Neural progenitor cell (in vitro differentiated cells): Measurements from ENCODE around the gene CHMP2B. TPM values are rescaled to one million over a fixed set of nuclear protein-coding genes. Genes with fewer than 3 reads are reported as not detected.

Experiments
- DNase-seq: peaks from one replicate; pipeline ENCODE4 v3.0.0-alpha.2; 2016; ENCODE audit warnings: low spot score
- H2AFZ ChIP-seq: fragments of 200-600 bp; sonication (generic); replicated peaks from 2 replicates; pipeline ENCODE4 v1.6.1; 2016; ENCODE audit warnings: antibody characterized with exemption
- H3F3A ChIP-seq: fragments of 200-600 bp; sonication (generic); 2 replicates; pipeline ENCODE4 v1.6.1; 2016; ENCODE audit warnings: antibody characterized with exemption, low read depth
- H3K27ac ChIP-seq: fragments of 200-600 bp; sonication (generic); 2 replicates; pipeline ENCODE4 v1.5.1; 2016; ENCODE audit warnings: mild to moderate bottlenecking
- H3K27me3 ChIP-seq: fragments of 200-600 bp; sonication (generic); 2 replicates; pipeline ENCODE4 v1.6.1; 2016; ENCODE audit warnings: mild to moderate bottlenecking, moderate library complexity
- H3K36me3 ChIP-seq: fragments of 200-600 bp; sonication (generic); 2 replicates; pipeline ENCODE4 v1.5.1; 2016
- H3K4me1 ChIP-seq: fragments of 200-600 bp; sonication (generic); 2 replicates; pipeline ENCODE4 v1.6.1; 2016; ENCODE audit warnings: mixed run types
- H3K4me2 ChIP-seq: fragments of 200-600 bp; sonication (generic); 2 replicates; pipeline ENCODE4 v1.6.1; 2016
- H3K4me3 ChIP-seq: fragments of 200-600 bp; sonication (generic); 2 replicates; pipeline ENCODE4 v1.5.1; 2016
- H3K79me2 ChIP-seq: fragments of 200-600 bp; sonication (generic); 2 replicates; pipeline ENCODE4 v1.6.1; 2016; ENCODE audit warnings: low read depth
- H3K9ac ChIP-seq: fragments of 200-600 bp; sonication (generic); 2 replicates; pipeline ENCODE4 v1.6.1; 2016
- H3K9me3 ChIP-seq: fragments of 200-600 bp; sonication (generic); 2 replicates; pipeline ENCODE4 v1.5.1; 2016; ENCODE audit warnings: low read depth
- H4K20me1 ChIP-seq: fragments of 200-600 bp; sonication (generic); 2 replicates; pipeline ENCODE4 v1.6.1; 2016; ENCODE audit warnings: low read depth
- H3K27ac Mint-ChIP-seq: 3 replicates; pipeline ENCODE4 v1.8.0; 2021; ENCODE audit warnings: mixed read lengths
- H3K27me3 Mint-ChIP-seq: 2 replicates; pipeline ENCODE4 v1.8.0; 2022; ENCODE audit warnings: low read depth, mild to moderate bottlenecking, inconsistent platforms, moderate library complexity, mixed read lengths; ENCODE audit not compliant: insufficient read depth
- H3K36me3 Mint-ChIP-seq: 3 replicates; pipeline ENCODE4 v1.8.0; 2021; ENCODE audit warnings: mixed read lengths
- H3K4me1 Mint-ChIP-seq: 3 replicates; pipeline ENCODE4 v1.8.0; 2021; ENCODE audit warnings: mixed read lengths
- H3K4me3 Mint-ChIP-seq: 3 replicates; pipeline ENCODE4 v1.8.0; 2021; ENCODE audit warnings: mild to moderate bottlenecking, moderate library complexity, mixed read lengths
- H3K9me3 Mint-ChIP-seq: 3 replicates; pipeline ENCODE4 v1.8.0; 2020; ENCODE audit warnings: mixed read lengths
- CTCF ChIP-seq: fragments of 200-600 bp; sonication (generic); IDR thresholded peaks from 2 replicates; pipeline ENCODE4 v1.5.1; 2017; ENCODE audit warnings: antibody characterized with exemption, mild to moderate bottlenecking
- EZH2 ChIP-seq: fragments of 200-600 bp; sonication (generic); IDR thresholded peaks from 2 replicates; pipeline ENCODE4 v1.6.1; 2017; ENCODE audit warnings: antibody characterized with exemption, mild to moderate bottlenecking, moderate library complexity
- EZH2phosphoT487 ChIP-seq: fragments of 200-600 bp; sonication (generic); IDR thresholded peaks from 2 replicates; pipeline ENCODE4 v1.6.1; 2017; ENCODE audit warnings: antibody characterized with exemption
- total RNA-seq: library from RNA; depleted of rRNA; stranded (reverse); fragments of >200 nt; gene quantifications from 2 replicates; pipeline ENCODE4 v1.2.3, GENCODE V29; 2015; ENCODE audit warnings: low replicate concordance

The CHMP2B gene
- total RNA-seq, 1 donor from 2014 or later, result 62.4 TPM

GRCh38 chr3:87201727-87202126, 25.4 kb upstream of the CHMP2B start:
- Histone ChIP-seq H2AFZ (no peak overlapping the region), H3K79me2 (no peaks in the 10 kb centered on the region), H3K4me2 (no peak overlapping the region), H3K4me1 (peaks cover 12% of the 10 kb centered on the region), H3K9me3 (no peaks in the 10 kb centered on the region), H3K36me3 (no peaks in the 10 kb centered on the region), H3F3A (no peaks in the 10 kb centered on the region), H4K20me1 (no peaks in the 10 kb centered on the region), H3K27me3 (no peaks in the 10 kb centered on the region), H3K27ac (no peak overlapping the region), H3K4me3 (no peak overlapping the region), H3K9ac (no peak overlapping the region)
- no peak for DNase-seq
- no peak overlapping the region for H3K27ac Mint-ChIP-seq
- peaks cover 6% of the 10 kb centered on the region for H3K27me3 Mint-ChIP-seq
- no peak overlapping the region for H3K4me3 Mint-ChIP-seq
- H3K36me3 Mint-ChIP-seq, result no peaks in the 10 kb centered on the region
- H3K4me1 Mint-ChIP-seq, result peaks cover 24% of the 10 kb centered on the region
- H3K9me3 Mint-ChIP-seq, result peaks cover 4% of the 10 kb centered on the region
- no peak for TF ChIP-seq EZH2
- no peak for TF ChIP-seq EZH2phosphoT487
- TF ChIP-seq CTCF, result no peak

- no peak overlapping the region for H3K27ac ChIP-seq
Measured at GRCh38 chr3:87203809-87204208, 23.3 kb upstream of the CHMP2B start.

GRCh38 chr3:87206070-87206469, 21.0 kb upstream of the CHMP2B start:
- no peak for DNase-seq
- Histone ChIP-seq H3K36me3 (no peaks in the 10 kb centered on the region), H3K4me3 (no peak overlapping the region), H3K9ac (no peak overlapping the region), H3K79me2 (no peaks in the 10 kb centered on the region), H3K27ac (no peak overlapping the region), H3K27me3 (no peaks in the 10 kb centered on the region), H3K4me2 (no peak overlapping the region), H4K20me1 (no peaks in the 10 kb centered on the region), H3K9me3 (no peaks in the 10 kb centered on the region), H2AFZ (no peak overlapping the region), H3F3A (no peaks in the 10 kb centered on the region), H3K4me1 (peaks cover 12% of the 10 kb centered on the region)
- Mint-ChIP-seq H3K9me3 (no peaks in the 10 kb centered on the region), H3K27me3 (no peaks in the 10 kb centered on the region), H3K36me3 (no peaks in the 10 kb centered on the region), H3K27ac (no peak overlapping the region), H3K4me1 (peaks cover 4% of the 10 kb centered on the region), H3K4me3 (no peak overlapping the region)
- TF ChIP-seq EZH2phosphoT487 (no peak), EZH2 (no peak), CTCF (no peak)

More at GRCh38 chr3:87203809-87204208, 23.3 kb upstream of the CHMP2B start:
- no peak overlapping the region for H3K27ac Mint-ChIP-seq
- no peaks in the 10 kb centered on the region for H3K27me3 ChIP-seq
- no peaks in the 10 kb centered on the region for H4K20me1 ChIP-seq
- peaks cover 18% of the 10 kb centered on the region for H3K4me1 Mint-ChIP-seq
- no peaks in the 10 kb centered on the region for H3K27me3 Mint-ChIP-seq
- peaks cover 12% of the 10 kb centered on the region for H3K4me1 ChIP-seq
- H3K4me3 Mint-ChIP-seq, result no peak overlapping the region
- H3K9ac ChIP-seq, result no peak overlapping the region
- no peaks in the 10 kb centered on the region for H3K9me3 ChIP-seq
- no peaks in the 10 kb centered on the region for H3K36me3 ChIP-seq
- H3K36me3 Mint-ChIP-seq, result no peaks in the 10 kb centered on the region
- H3K9me3 Mint-ChIP-seq, result no peaks in the 10 kb centered on the region
- H3K4me2 ChIP-seq, result no peak overlapping the region
- no peak for TF ChIP-seq CTCF
- no peak for TF ChIP-seq EZH2phosphoT487
- no peak for TF ChIP-seq EZH2
- no peaks in the 10 kb centered on the region for H3K79me2 ChIP-seq
- no peak overlapping the region for H3K4me3 ChIP-seq
- DNase-seq, result no peak
- H3F3A ChIP-seq, result no peaks in the 10 kb centered on the region
- no peak overlapping the region for H2AFZ ChIP-seq

- Histone ChIP-seq H3K4me1 (peaks cover 12% of the 10 kb centered on the region), H3F3A (no peaks in the 10 kb centered on the region), H3K9me3 (no peaks in the 10 kb centered on the region), H3K36me3 (no peaks in the 10 kb centered on the region), H3K9ac (no peak overlapping the region), H3K27ac (no peak overlapping the region), H4K20me1 (no peaks in the 10 kb centered on the region), H2AFZ (no peak overlapping the region), H3K4me2 (no peak overlapping the region), H3K27me3 (no peaks in the 10 kb centered on the region), H3K79me2 (no peaks in the 10 kb centered on the region), H3K4me3 (no peak overlapping the region)
- no peak for DNase-seq
- Mint-ChIP-seq H3K9me3 (no peaks in the 10 kb centered on the region), H3K27ac (no peak overlapping the region), H3K4me3 (no peak overlapping the region), H3K27me3 (no peaks in the 10 kb centered on the region), H3K4me1 (peaks cover 4% of the 10 kb centered on the region), H3K36me3 (no peaks in the 10 kb centered on the region)
- TF ChIP-seq EZH2phosphoT487, result no peak
- no peak for TF ChIP-seq CTCF
- TF ChIP-seq EZH2, result no peak
Measured at GRCh38 chr3:87206635-87207034, 20.5 kb upstream of the CHMP2B start.
